Measurements from ENCODE around the gene EDIL3. TPM values are rescaled to one million over a fixed set of nuclear protein-coding genes. Genes with fewer than 3 reads are reported as not detected.
A peak's percentile ranks its signal among the peaks of the same experiment; 100 is the strongest.

EDIL3 gene
- total RNA-seq, 1 donor from 2014 or later = 1.1 TPM

- Histone ChIP-seq H3K4me3 (ENCODE audit: low read depth, low read length) (no peak overlapping the region), H3K36me3 (ENCODE audit: control insufficient read depth, insufficient read depth, low read length) (no peaks in the 10 kb centered on the region), H3K27me3 (ENCODE audit: control insufficient read depth, insufficient read depth, low read length) (no peaks in the 10 kb centered on the region)
- no peak for TF ChIP-seq CTCF (IDR thresholded peaks at IDR 0.05; ENCODE audit: insufficient read depth, low read length, severe bottlenecking)
- DNase-seq (ENCODE audit: low read depth) (peak; percentile 67), FAIRE-seq (no peak)
These were observed 397.0 kb downstream of the EDIL3 start for GRCh38 chr5:83987513-83988292.

DNA sequence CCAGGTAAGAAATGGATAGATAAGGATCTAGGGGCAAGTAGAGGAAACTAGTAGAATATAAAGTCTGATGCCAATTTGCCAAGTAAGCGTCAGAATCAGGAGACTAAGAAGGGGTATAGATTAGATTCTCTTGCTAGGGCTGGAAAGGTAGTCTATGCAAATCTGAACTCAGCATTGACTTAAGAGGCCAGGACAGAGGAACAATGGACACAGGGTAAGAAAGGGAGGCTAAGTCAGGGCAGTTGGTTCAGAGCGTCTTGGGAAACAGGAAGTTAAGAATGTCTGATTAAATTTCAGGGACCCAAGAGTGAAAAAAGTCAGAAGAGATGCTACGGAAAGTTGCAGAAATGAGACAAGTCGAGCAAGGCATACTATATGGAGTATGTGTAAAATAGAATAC, 400.8 kb downstream of the EDIL3 start:
- H3K36me3 ChIP-seq (ENCODE audit: control insufficient read depth, insufficient read depth, low read length) = no peaks in the 10 kb centered on the region
- FAIRE-seq = no peak
- TF ChIP-seq CTCF (IDR thresholded peaks at IDR 0.05; ENCODE audit: insufficient read depth, low read length, severe bottlenecking) = no peak
- H3K27me3 ChIP-seq (ENCODE audit: control insufficient read depth, insufficient read depth, low read length) = no peaks in the 10 kb centered on the region
- DNase-seq (ENCODE audit: low read depth) = no peak
- H3K4me3 ChIP-seq (ENCODE audit: low read depth, low read length) = no peak overlapping the region

DNA sequence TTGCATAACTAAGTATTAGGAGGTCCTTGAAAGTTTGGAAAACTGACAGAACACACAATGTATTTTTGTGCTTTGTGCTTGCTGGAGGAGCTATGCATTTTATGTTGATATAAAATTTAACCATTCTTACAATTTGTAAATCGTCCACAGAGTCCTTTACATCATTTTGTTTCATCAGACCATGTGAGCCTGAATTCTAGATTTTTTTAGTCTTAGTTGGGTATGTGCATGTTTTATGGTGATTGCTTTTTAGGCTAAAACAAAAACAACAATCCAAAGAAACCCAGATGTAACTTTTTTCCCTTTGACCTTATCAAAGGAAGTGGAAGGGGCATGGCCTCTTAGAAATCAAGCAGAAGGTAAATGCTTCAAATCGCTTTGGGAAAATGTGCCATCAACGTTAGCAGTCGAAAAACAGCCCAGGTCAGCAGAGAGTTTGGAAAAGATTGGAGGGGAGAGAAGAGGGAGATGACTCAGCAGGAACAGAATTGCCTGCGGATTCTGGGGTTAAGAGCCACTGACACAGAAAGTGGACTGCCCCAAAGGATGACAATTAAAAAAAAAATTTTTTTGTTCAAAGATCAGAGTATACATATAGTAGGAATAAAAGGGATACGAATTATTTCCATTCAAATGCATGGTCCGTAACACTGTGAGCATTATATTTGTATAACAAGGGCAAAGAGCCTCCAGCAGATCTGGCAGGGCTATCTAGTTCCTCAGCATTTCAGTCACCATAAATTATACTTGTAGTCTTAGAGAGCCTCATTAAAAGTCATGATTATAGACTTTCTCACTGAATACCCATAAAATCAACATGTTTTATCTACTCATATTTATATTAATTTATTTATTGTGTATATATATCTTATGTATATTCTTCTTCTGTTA, 410.5 kb downstream of the EDIL3 start:
- Histone ChIP-seq H3K4me3 (ENCODE audit: low read depth, low read length) (no peak overlapping the region), H3K27me3 (ENCODE audit: control insufficient read depth, insufficient read depth, low read length) (no peaks in the 10 kb centered on the region), H3K36me3 (ENCODE audit: control insufficient read depth, insufficient read depth, low read length) (no peaks in the 10 kb centered on the region)
- FAIRE-seq (no peak), DNase-seq (ENCODE audit: low read depth) (no peak)
- TF ChIP-seq CTCF (IDR thresholded peaks at IDR 0.05; ENCODE audit: insufficient read depth, low read length, severe bottlenecking) = no peak

DNA sequence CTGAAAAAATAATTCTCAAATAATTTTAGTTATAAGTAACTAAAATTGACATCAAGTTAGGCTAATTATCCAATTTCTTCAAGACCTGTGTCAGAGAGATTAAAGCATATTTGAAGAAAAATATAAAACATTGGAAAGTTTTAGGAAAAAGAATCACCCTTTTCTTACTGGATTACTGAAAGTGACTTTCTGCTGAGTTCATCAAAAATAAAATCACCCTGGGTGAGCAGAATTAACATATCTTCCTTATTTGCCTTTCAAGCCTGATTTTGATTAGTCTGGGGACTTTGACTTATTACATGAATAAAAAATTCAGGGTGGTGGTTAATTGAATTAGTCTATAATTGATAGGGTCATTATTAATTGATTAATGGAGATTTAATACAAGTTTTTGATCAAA, 411.8 kb downstream of the EDIL3 start:
- H3K4me3 ChIP-seq (ENCODE audit: low read depth, low read length) = no peak overlapping the region
- H3K36me3 ChIP-seq (ENCODE audit: control insufficient read depth, insufficient read depth, low read length) = no peaks in the 10 kb centered on the region
- no peak for FAIRE-seq
- TF ChIP-seq CTCF (IDR thresholded peaks at IDR 0.05; ENCODE audit: insufficient read depth, low read length, severe bottlenecking) = no peak
- no peak for DNase-seq (ENCODE audit: low read depth)
- H3K27me3 ChIP-seq (ENCODE audit: control insufficient read depth, insufficient read depth, low read length) = no peaks in the 10 kb centered on the region

DNA sequence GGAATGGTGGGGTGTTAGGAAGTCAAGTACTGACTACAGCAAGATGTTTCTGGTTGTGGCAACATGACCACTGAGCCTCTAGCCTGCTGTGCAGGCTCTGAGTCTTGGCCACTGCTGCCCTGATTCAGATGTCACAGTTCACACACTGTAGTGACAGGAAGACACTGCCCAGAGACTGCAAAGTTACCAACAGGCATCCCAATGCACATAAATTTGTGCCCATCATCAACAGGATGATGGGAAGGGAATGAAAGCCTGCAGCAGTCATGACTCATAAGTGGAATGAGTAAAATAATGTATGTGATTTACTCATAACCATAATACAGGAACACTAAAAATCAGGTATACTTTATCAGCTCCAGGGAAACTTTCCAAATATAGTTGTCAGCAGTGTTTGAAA, 412.4 kb downstream of the EDIL3 start:
- Histone ChIP-seq H3K27me3 (ENCODE audit: control insufficient read depth, insufficient read depth, low read length) (no peaks in the 10 kb centered on the region), H3K4me3 (ENCODE audit: low read depth, low read length) (no peak overlapping the region), H3K36me3 (ENCODE audit: control insufficient read depth, insufficient read depth, low read length) (no peaks in the 10 kb centered on the region)
- TF ChIP-seq CTCF (IDR thresholded peaks at IDR 0.05; ENCODE audit: insufficient read depth, low read length, severe bottlenecking) = no peak
- DNase-seq (ENCODE audit: low read depth) (peak; percentile 49), FAIRE-seq (peak; percentile 36)
